ENCODE data around the gene SCAP. TPM values are rescaled to one million over a fixed set of nuclear protein-coding genes. Genes with fewer than 3 reads are reported as not detected.

SCAP gene
- polyA plus RNA-seq, 3 donors from 2014 or later, result 33.4 to 59.2 (median 38.8) TPM

DNA sequence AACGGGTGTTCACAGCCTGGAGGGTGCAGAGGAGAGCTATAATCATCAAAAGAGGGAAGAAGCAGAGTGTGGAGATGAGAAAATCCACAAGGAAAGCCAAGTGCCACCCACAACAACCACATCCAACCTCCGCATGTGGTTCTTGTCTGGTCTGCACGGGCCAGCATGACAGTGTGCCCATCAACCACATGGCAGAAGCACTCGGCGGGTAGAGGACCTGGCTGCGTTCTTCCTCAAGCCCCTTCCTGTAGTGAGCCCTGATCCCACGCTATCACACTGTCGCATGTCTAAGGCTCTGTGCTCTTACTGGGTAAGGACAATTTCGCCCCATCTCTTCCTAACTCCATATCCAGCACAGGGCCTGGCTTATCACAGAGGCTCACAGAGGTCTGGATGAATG lies 53.0 kb downstream of the SCAP start:
- H3K36me3 Mint-ChIP-seq, result peaks cover 0 to 8% (median 3%) of the 10 kb centered on the region in 3 donors
- peaks cover 23 to 32% of the 10 kb centered on the region in 2 donors for H3K4me1 Mint-ChIP-seq
- H3K27ac Mint-ChIP-seq, result peak overlapping the region; percentile 45 to 94 (median 74)
- DNase-seq, result no peak
- H3K4me3 Mint-ChIP-seq, result no peak overlapping the region
- peaks cover 0 to 3% (median 0%) of the 10 kb centered on the region in 3 donors for H3K27me3 Mint-ChIP-seq (ENCODE audit: low read depth in 3 of 3)
- no peaks in the 10 kb centered on the region for H3K9me3 Mint-ChIP-seq

- Mint-ChIP-seq H3K27me3 (ENCODE audit: low read depth in 3 of 3) (peaks cover 0 to 3% (median 0%) of the 10 kb centered on the region in 3 donors), H3K9me3 (no peaks in the 10 kb centered on the region), H3K4me1 (peaks cover 23 to 32% of the 10 kb centered on the region in 2 donors), H3K27ac (peak overlapping the region; percentile 88 to 99 (median 96)), H3K4me3 (peak overlapping the region in 1 of 5 donors; percentile 79), H3K36me3 (peaks cover 0 to 8% (median 3%) of the 10 kb centered on the region in 3 donors)
- DNase-seq, result no peak
These were observed 53.7 kb downstream of the SCAP start for GRCh38 chr3:47421741-47422649.

GRCh38 chr3:47420511-47421484 lies 54.9 kb downstream of the SCAP start:
- H3K27ac Mint-ChIP-seq, result peak overlapping the region; percentile 88 to 99 (median 96)
- peaks cover 0 to 5% (median 2%) of the 10 kb centered on the region in 3 donors for H3K27me3 Mint-ChIP-seq (ENCODE audit: low read depth in 3 of 3)
- H3K36me3 Mint-ChIP-seq, result peaks cover under 1 to 8% (median 3%) of the 10 kb centered on the region in 3 donors
- peak overlapping the region; percentile 73 to 84 (median 79) for H3K4me3 Mint-ChIP-seq
- no peaks in the 10 kb centered on the region for H3K9me3 Mint-ChIP-seq
- H3K4me1 Mint-ChIP-seq, result peaks cover 23 to 32% of the 10 kb centered on the region in 2 donors
- DNase-seq, result peak; percentile 80 to 85 (median 82)

GRCh38 chr3:47420044-47420430 lies 55.7 kb downstream of the SCAP start:
- peaks cover 23 to 29% of the 10 kb centered on the region in 2 donors for H3K4me1 Mint-ChIP-seq
- H3K4me3 Mint-ChIP-seq, result no peak overlapping the region

DNA sequence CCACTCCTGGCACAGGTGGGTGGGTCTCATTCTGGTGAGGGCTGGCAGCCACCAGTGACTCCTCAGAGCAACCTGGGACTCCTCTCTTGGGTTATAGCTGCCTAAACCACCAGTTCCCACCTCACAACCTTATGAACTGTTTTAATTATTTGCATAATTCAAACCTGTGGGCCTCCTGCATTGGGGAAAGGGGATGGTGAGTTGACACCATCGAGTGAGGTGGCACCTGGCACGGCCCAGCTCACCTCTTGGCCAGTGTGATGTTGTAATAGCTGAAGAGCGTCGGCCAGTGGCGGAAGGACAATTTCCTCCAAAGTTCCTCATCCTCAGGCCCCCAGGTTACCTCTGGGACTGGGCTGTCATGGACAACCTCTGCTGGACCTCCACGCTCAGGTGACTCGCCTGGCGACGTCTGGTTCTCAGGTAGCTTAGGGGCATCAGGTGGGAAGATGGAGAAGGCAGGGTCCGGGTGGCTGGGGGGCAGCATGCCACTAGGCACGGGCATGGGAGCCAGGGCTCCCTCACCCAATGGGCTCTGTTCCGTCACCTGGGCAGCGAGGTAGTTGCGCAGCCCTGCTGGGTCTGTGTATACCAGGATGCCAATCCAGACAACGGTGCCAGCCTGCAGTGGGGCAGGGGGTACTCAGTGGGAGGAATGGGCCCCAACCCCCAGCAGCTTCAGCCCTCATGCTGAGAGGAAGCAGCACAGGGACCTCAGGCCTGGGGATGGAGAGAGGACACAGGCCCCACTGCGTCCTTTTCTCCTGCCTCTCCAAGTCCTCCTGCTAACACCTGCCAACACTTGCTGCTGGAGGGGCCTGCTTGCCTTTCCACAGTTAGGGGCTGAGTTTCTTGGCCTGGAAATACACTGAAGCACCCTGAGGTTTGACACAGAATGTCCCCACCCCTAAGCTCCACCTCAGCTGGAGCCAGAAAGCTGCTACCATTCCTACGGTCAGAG lies 56.4 kb downstream of the SCAP start:
- peaks cover 0 to 9% (median 3%) of the 10 kb centered on the region in 3 donors for H3K27me3 Mint-ChIP-seq (ENCODE audit: low read depth in 3 of 3)
- peak overlapping the region in 1 of 5 donors; percentile 35 for H3K4me3 Mint-ChIP-seq
- peaks cover 3 to 11% (median 3%) of the 10 kb centered on the region in 3 donors for H3K36me3 Mint-ChIP-seq
- DNase-seq, result no peak
- no peaks in the 10 kb centered on the region for H3K9me3 Mint-ChIP-seq
- H3K4me1 Mint-ChIP-seq, result peaks cover 23 to 25% of the 10 kb centered on the region in 2 donors
- H3K27ac Mint-ChIP-seq, result peak overlapping the region in 1 of 6 donors; percentile 54

More at GRCh38 chr3:47420044-47420430, 55.7 kb downstream of the SCAP start:
- Mint-ChIP-seq H3K27ac (no peak overlapping the region), H3K9me3 (no peaks in the 10 kb centered on the region), H3K36me3 (peaks cover 3 to 11% (median 3%) of the 10 kb centered on the region in 3 donors), H3K27me3 (ENCODE audit: low read depth in 3 of 3) (peaks cover 0 to 9% (median 3%) of the 10 kb centered on the region in 3 donors)
- DNase-seq, result no peak

DNA sequence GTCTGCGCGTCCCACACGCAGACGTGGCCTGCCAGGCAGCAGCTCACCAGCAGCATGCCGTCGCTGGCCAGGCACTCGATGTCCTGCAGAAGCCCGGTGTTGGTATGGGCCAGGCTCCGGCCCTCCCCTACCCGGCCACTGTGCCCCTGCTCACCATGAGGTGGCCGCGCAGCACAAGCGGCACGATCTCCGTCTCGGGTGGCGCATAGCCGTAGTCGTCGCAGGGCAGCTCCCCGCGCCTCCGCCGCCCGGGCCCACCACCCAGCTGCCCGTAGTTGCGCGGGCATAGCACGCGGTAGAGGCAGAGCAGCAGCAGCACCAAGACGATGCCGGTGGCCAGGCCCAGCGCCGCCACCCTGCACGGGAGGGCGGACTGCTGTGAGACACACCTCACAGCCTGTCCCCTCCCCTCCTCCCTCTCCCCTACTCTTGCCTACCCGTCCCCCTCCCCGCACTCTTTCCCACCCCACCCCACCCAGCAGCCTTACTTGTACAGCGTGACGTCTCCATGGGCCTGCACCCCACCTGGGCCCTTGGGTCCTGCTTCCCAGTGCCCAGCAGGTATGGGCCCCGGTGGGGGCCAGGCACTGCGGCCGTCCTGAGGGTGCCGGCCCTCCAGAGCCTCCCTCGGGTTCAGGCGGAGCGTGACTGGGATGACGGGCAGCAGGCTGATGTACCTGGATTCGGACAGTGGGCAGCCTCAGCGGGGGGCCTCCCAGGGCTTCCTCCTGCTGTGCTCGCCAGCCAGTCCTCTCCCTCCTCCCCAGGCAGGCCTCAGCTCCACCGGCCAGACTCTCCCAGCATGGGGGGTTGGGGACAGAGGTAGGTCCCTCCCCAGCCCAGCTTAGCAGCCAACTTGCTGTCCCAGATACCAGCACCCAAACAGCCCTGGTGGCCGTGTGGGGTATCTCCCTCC lies 57.3 kb downstream of the SCAP start:
- Mint-ChIP-seq H3K4me3 (no peak overlapping the region), H3K27ac (no peak overlapping the region), H3K4me1 (peaks cover 23 to 25% of the 10 kb centered on the region in 2 donors), H3K27me3 (ENCODE audit: low read depth in 3 of 3) (peaks cover 0 to 9% (median 3%) of the 10 kb centered on the region in 3 donors), H3K36me3 (peaks cover 3 to 11% (median 3%) of the 10 kb centered on the region in 3 donors), H3K9me3 (no peaks in the 10 kb centered on the region)
- DNase-seq, result no peak

GRCh38 chr3:47416041-47416440 lies 59.7 kb downstream of the SCAP start:
- Mint-ChIP-seq H3K36me3 (peaks cover 3 to 16% (median 5%) of the 10 kb centered on the region in 3 donors), H3K27me3 (ENCODE audit: low read depth in 3 of 3) (peaks cover 2 to 9% (median 3%) of the 10 kb centered on the region in 3 donors), H3K4me3 (no peak overlapping the region), H3K9me3 (no peaks in the 10 kb centered on the region), H3K4me1 (peaks cover 4% of the 10 kb centered on the region in 2 donors), H3K27ac (peak overlapping the region in 4 of 6 donors; percentile 10 to 71 (median 62))
- DNase-seq, result no peak

DNA sequence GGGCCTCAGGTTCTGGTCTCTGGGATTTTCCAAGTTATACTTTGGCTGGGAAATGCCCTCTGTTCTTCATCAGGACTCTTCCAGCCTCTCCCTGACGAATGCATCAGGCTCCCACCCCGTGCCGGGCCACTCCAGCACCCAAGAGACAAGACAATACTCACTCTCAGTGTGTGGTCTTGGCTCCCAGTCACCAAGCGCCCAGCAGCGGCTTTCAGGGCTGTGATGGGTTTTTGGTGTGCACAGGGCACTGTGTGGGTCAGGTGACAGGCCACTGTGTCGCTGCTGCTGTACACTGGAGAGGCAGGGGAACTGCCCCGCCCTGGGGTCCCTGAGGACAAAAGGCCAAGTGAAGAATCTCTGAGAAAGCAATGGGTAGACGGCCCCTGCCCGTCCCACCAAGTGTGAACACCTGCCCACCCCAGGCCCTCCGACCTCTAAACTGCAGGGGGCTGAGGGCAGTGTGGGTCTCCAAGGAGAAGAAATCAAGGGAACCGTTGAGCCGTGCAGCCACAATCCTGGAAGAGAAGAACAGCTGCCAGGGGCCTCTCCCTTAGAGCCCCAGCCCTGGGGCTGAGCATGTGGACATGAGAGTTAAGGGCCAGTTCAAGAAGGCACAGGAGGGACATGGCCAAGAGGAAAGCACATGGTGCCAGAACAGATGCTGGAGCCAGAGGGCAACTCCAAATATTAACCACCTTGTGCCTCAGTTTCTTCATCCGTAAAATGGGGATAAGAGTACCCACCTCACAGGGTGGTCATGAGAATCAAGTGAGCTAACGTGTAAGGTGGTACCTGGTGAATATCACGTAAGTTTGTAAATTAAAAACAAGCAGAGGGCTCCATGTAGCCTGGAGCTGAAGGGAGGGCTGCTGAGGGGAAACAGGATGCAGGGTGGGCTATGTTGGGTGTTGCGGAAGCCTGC lies 60.8 kb downstream of the SCAP start:
- Mint-ChIP-seq H3K36me3 (peaks cover 3 to 16% (median 5%) of the 10 kb centered on the region in 3 donors), H3K9me3 (no peaks in the 10 kb centered on the region)

DNA sequence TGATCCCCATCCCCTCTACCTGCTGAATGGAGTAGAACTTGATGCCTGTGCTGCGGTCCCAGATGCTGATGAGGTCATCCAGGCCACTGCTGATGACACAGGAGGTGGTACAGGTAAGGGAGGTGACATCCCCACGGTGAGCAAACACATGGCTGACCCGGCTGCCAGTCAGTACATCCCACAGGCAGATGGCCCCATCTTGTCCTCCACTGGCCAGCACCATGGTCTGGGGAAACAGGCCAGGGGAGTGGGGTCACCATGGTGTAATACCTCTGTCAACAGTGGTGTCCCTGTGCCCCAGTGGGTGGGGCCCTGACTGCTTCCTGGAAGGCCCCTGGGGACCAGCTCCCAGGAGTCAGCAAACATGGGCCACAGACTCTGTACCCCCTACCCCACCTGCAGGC lies 61.6 kb downstream of the SCAP start:
- no peak for DNase-seq
- H3K4me3 Mint-ChIP-seq, result no peak overlapping the region
- no peaks in the 10 kb centered on the region for H3K4me1 Mint-ChIP-seq
- H3K27ac Mint-ChIP-seq, result peak overlapping the region in 1 of 6 donors; percentile 39
- H3K27me3 Mint-ChIP-seq (ENCODE audit: low read depth in 3 of 3), result peaks cover 2 to 9% (median 3%) of the 10 kb centered on the region in 3 donors
- peaks cover 3 to 16% (median 5%) of the 10 kb centered on the region in 3 donors for H3K36me3 Mint-ChIP-seq
- no peaks in the 10 kb centered on the region for H3K9me3 Mint-ChIP-seq

More for the DNA sequence above, 60.8 kb downstream of the SCAP start:
- Mint-ChIP-seq H3K27me3 (ENCODE audit: low read depth in 3 of 3) (peaks cover 2 to 9% (median 3%) of the 10 kb centered on the region in 3 donors), H3K4me1 (no peaks in the 10 kb centered on the region), H3K4me3 (no peak overlapping the region), H3K27ac (peak overlapping the region in 2 of 6 donors; percentile 61 to 62)
- DNase-seq, result no peak

DNA sequence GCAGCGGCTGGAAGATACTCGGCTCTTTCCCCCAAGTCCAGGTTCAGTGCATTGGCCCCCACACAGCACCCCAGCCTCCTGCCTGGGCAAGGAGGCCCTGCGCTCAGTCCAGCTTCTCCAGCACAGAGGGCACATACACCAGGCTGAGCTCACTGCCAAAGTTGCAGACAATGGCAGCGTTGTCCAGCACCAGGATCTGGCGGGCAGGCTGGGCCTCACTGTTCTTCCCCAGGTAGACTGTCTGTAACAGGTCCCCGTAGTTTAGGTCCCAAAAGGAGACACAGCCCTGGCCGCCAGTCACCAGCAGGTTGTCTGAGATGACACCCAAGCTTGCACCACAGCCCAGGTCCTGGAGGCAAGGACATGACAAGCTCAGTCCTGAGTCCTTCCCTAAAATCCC lies 62.0 kb downstream of the SCAP start:
- Mint-ChIP-seq H3K36me3 (peaks cover 3 to 14% (median 5%) of the 10 kb centered on the region in 3 donors), H3K27me3 (ENCODE audit: low read depth in 3 of 3) (peaks cover 2 to 6% (median 3%) of the 10 kb centered on the region in 3 donors), H3K9me3 (no peaks in the 10 kb centered on the region), H3K27ac (peak overlapping the region in 1 of 6 donors; percentile 39), H3K4me3 (no peak overlapping the region), H3K4me1 (no peaks in the 10 kb centered on the region)
- no peak for DNase-seq
